GM12864 (cell line): ENCODE data around the gene HBEGF.

Experiments
- DNase-seq: peaks from one replicate; pipeline ENCODE4 v3.0.0-alpha.2; 2011; ENCODE audit warnings: low read depth
- H3K4me3 ChIP-seq: 2 replicates; pipeline ENCODE4 v1.5.1; 2011; ENCODE audit warnings: mild to moderate bottlenecking, low read depth, low read length, control low read depth
- TF ChIP-seq, protein P1 (sequence below): IDR thresholded peaks from 2 replicates; pipeline ENCODE4 v1.5.1; 2011; ENCODE audit warnings: low read depth, mild to moderate bottlenecking, moderate library complexity, low read length, control low read depth, inconsistent platforms; ENCODE audit errors: missing control alignments

The HBEGF gene

DNA sequence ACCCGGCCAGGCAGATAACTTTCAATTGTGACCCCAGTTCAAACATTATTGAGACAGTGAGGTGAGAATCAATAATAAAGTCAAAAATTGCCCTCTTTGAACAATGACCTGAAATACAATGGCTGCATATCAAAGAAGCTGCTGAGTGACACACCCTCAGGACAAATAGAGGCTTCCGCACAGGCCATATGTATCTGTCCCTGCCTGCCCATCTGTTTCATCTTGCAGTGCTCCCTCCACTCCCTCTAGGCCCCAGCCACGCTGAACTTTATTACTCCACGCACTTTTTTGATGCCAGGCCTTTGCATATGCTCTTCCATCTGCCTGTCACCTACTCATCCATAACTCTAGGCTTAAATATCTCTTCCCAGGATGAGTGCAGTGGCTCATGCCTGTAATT, 27.6 kb downstream of the HBEGF start:
- no peak overlapping the region for H3K4me3 ChIP-seq
- no peak for DNase-seq
- TF ChIP-seq, protein P1, sequence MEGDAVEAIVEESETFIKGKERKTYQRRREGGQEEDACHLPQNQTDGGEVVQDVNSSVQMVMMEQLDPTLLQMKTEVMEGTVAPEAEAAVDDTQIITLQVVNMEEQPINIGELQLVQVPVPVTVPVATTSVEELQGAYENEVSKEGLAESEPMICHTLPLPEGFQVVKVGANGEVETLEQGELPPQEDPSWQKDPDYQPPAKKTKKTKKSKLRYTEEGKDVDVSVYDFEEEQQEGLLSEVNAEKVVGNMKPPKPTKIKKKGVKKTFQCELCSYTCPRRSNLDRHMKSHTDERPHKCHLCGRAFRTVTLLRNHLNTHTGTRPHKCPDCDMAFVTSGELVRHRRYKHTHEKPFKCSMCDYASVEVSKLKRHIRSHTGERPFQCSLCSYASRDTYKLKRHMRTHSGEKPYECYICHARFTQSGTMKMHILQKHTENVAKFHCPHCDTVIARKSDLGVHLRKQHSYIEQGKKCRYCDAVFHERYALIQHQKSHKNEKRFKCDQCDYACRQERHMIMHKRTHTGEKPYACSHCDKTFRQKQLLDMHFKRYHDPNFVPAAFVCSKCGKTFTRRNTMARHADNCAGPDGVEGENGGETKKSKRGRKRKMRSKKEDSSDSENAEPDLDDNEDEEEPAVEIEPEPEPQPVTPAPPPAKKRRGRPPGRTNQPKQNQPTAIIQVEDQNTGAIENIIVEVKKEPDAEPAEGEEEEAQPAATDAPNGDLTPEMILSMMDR = no peak

DNA sequence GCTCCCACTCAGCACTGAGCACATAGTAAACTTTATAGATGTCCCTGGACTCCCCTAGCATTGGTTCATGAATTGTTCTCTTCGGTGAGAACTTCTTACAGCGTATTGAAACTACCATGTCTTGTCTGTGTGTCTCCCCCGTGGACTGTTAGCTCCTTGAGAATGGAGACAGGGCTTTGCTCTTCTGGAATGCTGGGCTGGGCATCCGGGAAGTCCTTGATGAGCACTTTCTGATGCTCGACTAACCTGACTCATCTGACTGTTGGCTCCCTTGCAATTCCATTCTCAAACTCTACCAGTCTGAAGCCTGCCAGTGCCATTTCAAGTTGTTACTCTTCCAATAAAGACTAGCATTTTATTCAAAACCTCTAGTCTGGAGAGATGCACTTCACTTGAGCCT, 28.5 kb downstream of the HBEGF start:
- DNase-seq = no peak
- H3K4me3 ChIP-seq = no peak overlapping the region
- TF ChIP-seq, protein P1 = no peak

DNA sequence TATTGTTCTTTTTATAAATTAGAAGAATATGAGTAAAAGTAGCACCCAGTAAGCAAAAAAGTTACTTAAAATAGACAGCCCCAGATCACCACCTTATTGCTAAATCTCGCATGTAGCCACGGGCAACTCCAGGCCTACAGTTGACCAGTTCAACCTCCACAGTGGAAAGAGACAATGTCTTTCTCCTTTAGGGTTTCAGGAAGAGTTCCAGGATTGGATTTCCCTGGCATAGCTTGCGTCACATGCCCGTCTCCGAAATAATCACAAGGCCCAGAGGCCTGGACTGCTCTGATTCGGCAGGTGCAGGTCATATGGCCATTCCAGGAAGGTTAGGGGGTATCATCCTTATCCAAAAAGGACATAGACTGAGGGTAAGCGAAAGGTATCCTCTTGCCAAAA, 33.6 kb downstream of the HBEGF start:
- DNase-seq = no peak
- TF ChIP-seq, protein P1 = no peak
- no peak overlapping the region for H3K4me3 ChIP-seq

DNA sequence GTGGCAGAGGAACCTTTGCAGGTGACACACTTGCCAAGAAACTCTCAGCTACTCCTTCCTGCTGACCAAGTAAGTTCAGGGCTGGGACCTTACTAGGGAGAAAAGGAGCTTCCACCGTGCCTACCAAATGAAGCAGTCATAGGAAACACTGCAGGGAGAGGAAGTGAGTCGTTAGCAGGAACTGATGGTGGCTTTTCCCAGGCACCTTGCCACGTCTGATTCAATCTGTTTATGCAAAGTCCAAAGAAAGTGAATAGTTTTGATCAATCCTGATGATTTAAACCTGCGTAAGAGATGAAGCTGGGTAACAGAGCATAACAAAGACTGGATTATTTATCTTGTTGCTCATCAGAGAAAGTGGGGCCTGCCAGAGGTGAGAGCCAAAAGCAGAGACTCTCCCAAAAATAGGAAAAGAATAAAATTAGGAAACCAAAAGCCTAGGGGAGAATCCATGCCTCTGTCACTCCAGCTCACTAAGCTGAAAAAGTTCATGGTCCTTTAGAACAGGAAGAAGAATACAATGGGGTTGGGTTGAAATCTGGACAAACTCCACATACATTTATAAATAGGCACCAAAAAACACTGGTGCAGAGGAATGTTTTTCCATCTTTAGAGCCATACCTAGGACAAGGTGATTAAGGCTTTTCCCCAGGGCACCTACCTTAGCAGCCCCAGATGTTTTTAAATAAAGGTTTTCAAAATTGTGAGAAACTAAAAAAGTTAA, 34.2 kb downstream of the HBEGF start:
- DNase-seq = no peak
- TF ChIP-seq, protein P1 = no peak
- H3K4me3 ChIP-seq = no peak overlapping the region

DNA sequence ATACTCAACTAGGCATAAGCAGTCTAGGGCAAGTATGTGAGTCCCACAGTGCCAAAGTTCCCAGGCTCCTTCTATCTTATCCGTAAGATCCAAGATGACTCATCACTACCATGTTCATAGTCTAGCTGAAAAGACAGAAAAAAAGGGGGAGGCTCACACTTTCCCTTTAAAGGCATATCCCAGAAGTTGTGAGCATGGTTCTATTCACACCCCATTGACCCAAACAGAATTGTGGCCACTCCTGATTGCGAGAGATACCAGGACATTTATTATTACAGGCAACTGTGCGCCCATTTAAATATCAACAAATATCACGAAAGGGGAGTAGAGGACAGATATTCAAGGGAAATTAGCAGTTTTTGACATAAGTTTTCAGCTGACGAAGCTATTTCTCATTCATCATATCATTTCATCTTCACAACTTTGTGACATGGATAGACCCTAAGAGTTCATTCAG, 35.4 kb downstream of the HBEGF start:
- no peak overlapping the region for H3K4me3 ChIP-seq
- TF ChIP-seq, protein P1 = no peak
- DNase-seq = no peak

DNA sequence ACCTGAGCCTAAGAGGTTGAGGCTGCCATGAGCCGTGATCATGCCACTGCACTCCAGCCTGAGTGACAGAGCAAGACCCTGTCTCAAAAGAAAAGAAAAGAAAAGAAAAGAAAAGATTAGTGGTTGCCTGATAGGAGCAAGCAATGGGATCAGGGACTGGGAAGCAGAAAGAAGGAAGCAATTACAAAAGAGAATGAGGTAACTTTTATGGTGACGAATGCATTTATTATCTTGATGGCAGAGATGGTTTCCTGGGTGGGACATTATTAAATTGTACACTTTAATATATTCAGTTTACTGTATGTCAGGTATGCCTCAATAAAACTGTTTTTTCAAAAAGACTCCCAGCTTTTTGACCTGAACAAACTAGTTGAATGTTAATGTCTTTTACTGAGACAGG, 36.0 kb downstream of the HBEGF start:
- no peak for DNase-seq
- TF ChIP-seq, protein P1 = no peak
- H3K4me3 ChIP-seq = no peak overlapping the region

DNA sequence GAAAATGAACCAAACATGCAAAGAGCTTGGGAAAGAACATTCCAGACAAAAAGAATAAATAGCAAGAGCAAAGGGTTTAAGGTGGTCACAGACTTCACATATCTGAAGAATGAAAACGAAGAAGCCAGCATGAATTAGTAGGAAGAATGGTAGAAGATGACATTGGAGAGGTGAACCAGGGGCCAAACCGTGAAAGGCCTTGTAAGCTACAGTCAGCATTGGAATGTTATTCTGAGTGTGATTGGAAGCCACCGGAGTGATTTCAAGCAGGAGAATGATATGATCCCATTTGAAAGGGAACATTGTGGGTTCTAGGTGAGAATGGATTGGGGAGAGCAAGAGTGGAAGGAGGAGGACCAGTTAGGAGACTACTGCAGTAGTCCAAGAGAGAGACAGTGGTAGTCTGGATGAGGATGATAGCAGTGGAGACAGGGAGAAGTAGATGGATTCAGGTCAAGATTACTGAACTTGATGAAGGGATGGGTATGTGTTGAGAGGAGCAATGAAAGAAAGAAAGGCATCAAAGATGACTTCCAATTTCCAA, 36.6 kb downstream of the HBEGF start:
- H3K4me3 ChIP-seq = no peak overlapping the region
- no peak for DNase-seq
- TF ChIP-seq, protein P1 = no peak
